HCT116 (cell line): Measurements from ENCODE around the gene LRRC53. TPM values are rescaled to one million over a fixed set of nuclear protein-coding genes. Genes with fewer than 3 reads are reported as not detected.

ENCODE experiments used
- ATF3 ChIP-seq: IDR thresholded peaks from 2 replicates; pipeline ENCODE4 v1.6.1; 2012
- EGR1 ChIP-seq: IDR thresholded peaks from 2 replicates; pipeline ENCODE4 v1.6.1; 2012; ENCODE audit warnings: low read depth
- ELF1 ChIP-seq: IDR thresholded peaks from 2 replicates; pipeline ENCODE4 v1.6.1; 2012; ENCODE audit warnings: low read depth, borderline replicate concordance
- EZH2 ChIP-seq: fragments of 200-600 bp; sonication (generic); IDR thresholded peaks from 2 replicates; pipeline ENCODE4 v1.6.1; 2017; ENCODE audit warnings: antibody characterized with exemption, mixed run types
- MAX ChIP-seq: IDR thresholded peaks from 2 replicates; pipeline ENCODE4 v1.6.1; 2012
- POLR2A ChIP-seq: IDR thresholded peaks from 2 replicates; pipeline ENCODE4 v1.7.0; 2011; ENCODE audit warnings: borderline replicate concordance; ENCODE audit not compliant: insufficient read depth, insufficient read length; ENCODE audit errors: extremely low read depth
- POLR2AphosphoS5 ChIP-seq: IDR thresholded peaks from 2 replicates; pipeline ENCODE4 v1.6.1; 2011; ENCODE audit warnings: mild to moderate bottlenecking, low read depth, low read length, moderate library complexity
- RAD21 ChIP-seq: IDR thresholded peaks from 2 replicates; pipeline ENCODE4 v1.6.1; 2012; ENCODE audit warnings: low read depth, mild to moderate bottlenecking
- SIN3A ChIP-seq: IDR thresholded peaks from 2 replicates; pipeline ENCODE4 v1.6.1; 2012; ENCODE audit warnings: low read depth
- ZFX ChIP-seq: fragments of 450-650 bp; IDR thresholded peaks from 2 replicates; pipeline ENCODE4 v1.6.1; 2017
- total RNA-seq: library from RNA; stranded (reverse); gene quantifications from one replicate; pipeline ENCODE4 v1.2.1, GENCODE V29; 2021; ENCODE audit not compliant: unreplicated experiment

Gene LRRC53
- total RNA-seq, 1 experiment from 2014 or later, result not detected

GRCh38 chr1:74420467-74420866, 91.9 kb downstream of the LRRC53 start (continued):
- TF ChIP-seq MAX (no peak), ELF1 (no peak), RAD21 (no peak), ATF3 (no peak), ZFX (no peak), POLR2A (no peak), EGR1 (no peak), SIN3A (no peak), POLR2AphosphoS5 (no peak), EZH2 (no peak)
- TF ChIP-seq, all 23 proteins: peak for 0

Other genes starting within 250 kb of the LRRC53 start
- not detected for gene ERICH3, start 161.2 kb upstream of the LRRC53 start, total RNA-seq
- gene CRYZ, start 220.4 kb upstream of the LRRC53 start, total RNA-seq, result 28.2 TPM
- 31.8 TPM for gene TYW3, start 220.5 kb upstream of the LRRC53 start, total RNA-seq